A673 (cell line): ENCODE data around the gene ADM5.

Experiments used
- CTCF ChIP-seq: fragments of 300-800, 200-600 bp; sonication (generic); conservative IDR thresholded peaks from 2 replicates; pipeline ENCODE4 v1.5.1; 2017; ENCODE audit warnings: low read depth, mild to moderate bottlenecking, antibody characterized with exemption, low read length, moderate library complexity, mixed read lengths
- EZH2 ChIP-seq: fragments of 200-600 bp; sonication (generic); IDR thresholded peaks from 2 replicates; pipeline ENCODE4 v1.6.1; 2017; ENCODE audit warnings: borderline replicate concordance, low read depth, mild to moderate bottlenecking, mixed read lengths, antibody characterized with exemption, low read length; ENCODE audit not compliant: poor library complexity, severe bottlenecking

GRCh38 chr19:49651029-49651819 lies 38.2 kb upstream of the ADM5 start:
- TF ChIP-seq CTCF, result no peak
- TF ChIP-seq EZH2, result no peak
